ENCODE measurements around the gene MED12L.
"Not testable (repeated sequence)": the region's sequence is repeated elsewhere in the genome, so short reads cannot be mapped to it uniquely, and the experiment has no call there.

Gene MED12L

GRCh38 chr3:151382671-151383070 lies 297.2 kb downstream of the MED12L start:
- DNase-seq (ENCODE audit: low read depth): no peak

- DNase-seq (ENCODE audit: low read depth): no peak
These were observed 297.6 kb downstream of the MED12L start for GRCh38 chr3:151383111-151383510.

GRCh38 chr3:151383956-151384355 lies 298.5 kb downstream of the MED12L start:
- no peak for DNase-seq (ENCODE audit: low read depth)

- DNase-seq (ENCODE audit: low read depth): no peak
These were observed 299.3 kb downstream of the MED12L start, which contains the start of gene P2RY12 for GRCh38 chr3:151384741-151385174. TSS of gene P2RY12 (minus strand) at chr3:151384753. CDS start at chr3:151338845, 45,908 bp downstream.

GRCh38 chr3:151386056-151386455 lies 300.6 kb downstream of the MED12L start:
- DNase-seq (ENCODE audit: low read depth): no peak

- DNase-seq (ENCODE audit: low read depth): no peak
These were observed 302.0 kb downstream of the MED12L start for GRCh38 chr3:151387432-151387831.

GRCh38 chr3:151387842-151388241 lies 302.4 kb downstream of the MED12L start:
- DNase-seq (ENCODE audit: low read depth): no peak

- DNase-seq (ENCODE audit: low read depth): no peak
These were observed 306.3 kb downstream of the MED12L start for GRCh38 chr3:151391720-151392119.

- not testable (repeated sequence) for DNase-seq (ENCODE audit: low read depth)
These were observed 306.7 kb downstream of the MED12L start for GRCh38 chr3:151392191-151392590.

GRCh38 chr3:151393146-151393830 lies 307.8 kb downstream of the MED12L start:
- DNase-seq (ENCODE audit: low read depth): no peak

GRCh38 chr3:151393941-151394340 lies 308.5 kb downstream of the MED12L start:
- DNase-seq (ENCODE audit: low read depth): no peak

GRCh38 chr3:151394611-151395010 lies 309.1 kb downstream of the MED12L start:
- DNase-seq (ENCODE audit: low read depth): no peak

- peak; percentile 18 for DNase-seq (ENCODE audit: low read depth)
These were observed 310.3 kb downstream of the MED12L start for GRCh38 chr3:151395806-151396205.

GRCh38 chr3:151398895-151399294 lies 313.4 kb downstream of the MED12L start:
- no peak for DNase-seq (ENCODE audit: low read depth)

GRCh38 chr3:151400341-151400740 lies 314.9 kb downstream of the MED12L start:
- no peak for DNase-seq (ENCODE audit: low read depth)

GRCh38 chr3:151402349-151402748 lies 316.9 kb downstream of the MED12L start:
- no peak for DNase-seq (ENCODE audit: low read depth)

GRCh38 chr3:151403246-151403645 lies 317.8 kb downstream of the MED12L start:
- no peak for DNase-seq (ENCODE audit: low read depth)

GRCh38 chr3:151404316-151404715 lies 318.9 kb downstream of the MED12L start:
- no peak for DNase-seq (ENCODE audit: low read depth)

GRCh38 chr3:151407928-151408327 lies 322.5 kb downstream of the MED12L start:
- DNase-seq (ENCODE audit: low read depth): no peak

GRCh38 chr3:151410891-151411559 lies 325.6 kb downstream of the MED12L start:
- DNase-seq (ENCODE audit: low read depth): no peak

- DNase-seq (ENCODE audit: low read depth): no peak
These were observed 327.5 kb downstream of the MED12L start for GRCh38 chr3:151412989-151413388.

- no peak for DNase-seq (ENCODE audit: low read depth)
These were observed 329.8 kb downstream of the MED12L start for GRCh38 chr3:151415289-151415688.

GRCh38 chr3:151419806-151420205 lies 334.3 kb downstream of the MED12L start:
- DNase-seq (ENCODE audit: low read depth): no peak

GRCh38 chr3:151421938-151422337 lies 336.5 kb downstream of the MED12L start:
- no peak for DNase-seq (ENCODE audit: low read depth)
